GM18505 (cell line): Measurements from ENCODE around the gene ETV4.

Source experiments
- ATAC-seq: cut with Tn5 transposase; IDR thresholded peaks from one replicate; pipeline ENCODE4 v1.9.1; 2021; ENCODE audit not compliant: unreplicated experiment
- POLR2A ChIP-seq: IDR thresholded peaks from 4 replicates; pipeline ENCODE4 v1.6.1; 2011; ENCODE audit warnings: borderline replicate concordance; ENCODE audit not compliant: insufficient read depth, insufficient read length; ENCODE audit errors: extremely low read depth

Gene ETV4

DNA sequence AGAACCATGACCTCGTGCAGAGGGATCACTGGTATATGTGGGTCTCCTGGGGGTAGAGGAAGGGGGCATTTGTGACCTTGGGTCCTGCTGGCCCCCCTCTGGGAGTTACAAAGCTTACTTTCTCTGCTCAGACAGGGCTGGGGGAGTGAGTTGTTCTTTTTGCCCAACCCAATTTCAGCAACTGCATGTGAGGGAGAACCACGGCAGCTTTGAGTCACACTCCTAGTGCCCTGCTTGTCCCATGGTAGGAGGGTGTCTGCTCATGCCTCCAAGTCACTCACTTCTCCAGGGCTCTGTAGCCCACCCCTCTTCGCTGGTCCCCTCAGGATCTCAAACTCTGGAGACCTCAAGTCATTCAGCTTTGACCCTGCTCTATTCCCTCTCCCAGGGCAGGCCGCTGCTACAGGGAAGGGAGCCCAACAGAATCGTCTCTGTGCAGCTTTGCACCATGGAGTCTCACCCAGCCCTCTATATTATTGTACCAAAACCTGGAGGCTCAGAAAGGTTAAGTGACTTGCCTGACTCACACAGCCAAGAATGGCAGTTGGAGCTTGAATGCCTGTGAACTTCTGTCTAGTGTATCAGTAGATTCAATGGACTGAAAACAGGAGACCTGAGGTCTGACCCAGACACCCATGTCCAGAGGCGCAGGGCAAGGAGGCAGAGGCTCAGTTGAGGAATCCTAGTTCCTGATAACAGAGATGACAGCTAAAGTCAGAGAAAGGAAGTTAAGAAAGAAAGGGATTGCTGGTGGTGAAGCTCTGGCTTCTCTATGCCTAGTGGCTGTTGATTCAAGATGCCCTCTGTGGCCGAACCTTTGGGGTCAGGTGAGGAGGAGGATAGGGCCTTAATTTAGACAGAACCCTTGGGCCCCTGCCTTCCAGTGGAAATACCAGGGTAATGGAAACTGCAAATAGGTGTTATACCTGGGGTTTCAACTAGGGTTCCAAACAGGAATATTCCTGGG, 14.6 kb upstream of the ETV4 start:
- TF ChIP-seq POLR2A, result no peak

DNA sequence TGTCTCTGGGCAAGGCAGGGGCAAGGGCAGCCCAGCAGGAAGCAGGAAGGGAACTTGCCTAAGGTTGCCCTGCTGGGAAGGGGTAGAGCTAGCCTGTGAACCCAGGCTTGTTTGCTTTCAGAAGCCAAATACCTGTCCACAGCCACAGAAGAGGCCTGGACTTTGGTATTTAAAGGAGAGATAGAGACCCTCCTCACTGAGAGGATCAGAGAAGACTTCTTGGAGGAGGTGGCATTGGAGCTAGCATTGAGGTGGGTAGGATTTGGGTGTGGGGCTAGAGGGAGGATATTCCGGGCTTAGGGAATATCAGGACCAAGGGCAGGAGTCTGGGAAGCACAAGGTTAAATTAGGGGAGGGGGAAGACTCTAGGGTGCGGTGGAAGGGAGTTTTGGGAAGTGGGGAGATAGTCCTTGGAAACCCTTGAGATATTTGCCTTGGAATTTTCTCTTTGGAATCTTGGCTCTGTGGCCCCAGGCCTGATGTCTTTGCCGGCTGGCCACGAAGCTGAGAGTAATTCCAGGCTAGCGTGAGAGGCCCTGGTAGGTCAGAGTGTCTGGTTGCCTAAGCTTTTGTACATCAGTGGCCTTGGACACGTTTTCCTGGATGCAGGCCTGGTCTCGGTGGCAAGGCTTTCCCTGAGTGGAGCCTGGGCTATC, 13.1 kb upstream of the ETV4 start:
- ATAC-seq, result no peak

More for the DNA sequence above, 14.6 kb upstream of the ETV4 start:
- no peak for ATAC-seq

DNA sequence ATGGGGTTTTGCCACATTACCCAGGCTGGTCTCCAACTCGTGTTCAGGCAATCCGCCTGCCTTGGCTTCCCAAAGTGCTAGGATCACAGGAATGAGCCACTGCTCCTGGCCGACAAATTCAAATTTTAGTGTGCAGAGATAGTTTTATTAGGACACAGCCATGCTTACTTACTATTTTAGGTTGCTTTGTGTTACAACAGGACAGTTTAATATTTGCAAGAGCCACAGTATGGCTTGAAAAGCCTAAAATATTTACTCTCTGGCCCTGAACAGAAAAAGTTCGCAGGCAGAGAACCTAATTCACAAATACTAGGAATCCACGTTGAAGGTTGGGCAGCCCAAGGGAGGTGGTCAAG, 12.6 kb upstream of the ETV4 start:
- no peak for ATAC-seq
- no peak for TF ChIP-seq POLR2A

More for the DNA sequence above, 13.1 kb upstream of the ETV4 start:
- TF ChIP-seq POLR2A, result no peak

DNA sequence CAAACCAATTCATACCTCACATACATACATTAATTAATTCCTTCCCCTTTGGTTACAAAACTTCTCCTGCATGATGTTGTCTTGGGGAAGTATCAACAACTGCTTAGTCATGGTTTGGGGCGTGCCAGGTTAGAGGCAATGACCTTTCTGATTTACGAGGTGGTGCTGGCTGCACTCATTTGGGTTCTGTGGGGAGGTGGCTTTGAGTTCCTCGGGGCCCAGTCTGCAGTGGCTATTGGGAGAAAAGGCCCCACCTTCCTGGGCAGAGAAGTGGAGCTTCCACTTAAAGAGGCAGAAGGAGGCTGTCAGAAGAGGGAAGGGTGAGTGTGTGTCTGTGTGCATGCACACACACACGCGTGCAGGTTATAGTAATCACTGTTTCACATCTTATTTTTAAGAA, 10.2 kb upstream of the ETV4 start:
- no peak for TF ChIP-seq POLR2A
- no peak for ATAC-seq

DNA sequence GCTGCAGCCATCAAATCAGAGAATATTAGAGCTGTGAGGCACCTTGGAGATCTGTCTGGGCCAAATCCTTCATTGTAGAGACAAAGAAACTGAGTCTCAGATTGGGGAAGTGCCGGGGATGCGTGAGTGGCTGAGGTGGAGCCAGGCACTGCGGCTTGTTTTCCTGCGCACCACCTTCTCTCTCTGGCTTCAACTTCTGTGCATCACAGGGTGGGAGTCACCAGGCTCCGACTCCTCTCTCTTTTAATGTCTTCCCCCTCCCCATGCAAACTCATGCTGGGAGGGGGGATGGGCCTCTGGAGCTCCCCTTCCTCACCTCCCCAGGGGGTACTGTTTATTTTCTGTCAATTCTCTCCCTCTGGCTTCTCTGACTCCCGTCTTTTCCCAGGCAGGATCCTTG, 8.7 kb upstream of the ETV4 start:
- no peak for TF ChIP-seq POLR2A
- ATAC-seq, result no peak

DNA sequence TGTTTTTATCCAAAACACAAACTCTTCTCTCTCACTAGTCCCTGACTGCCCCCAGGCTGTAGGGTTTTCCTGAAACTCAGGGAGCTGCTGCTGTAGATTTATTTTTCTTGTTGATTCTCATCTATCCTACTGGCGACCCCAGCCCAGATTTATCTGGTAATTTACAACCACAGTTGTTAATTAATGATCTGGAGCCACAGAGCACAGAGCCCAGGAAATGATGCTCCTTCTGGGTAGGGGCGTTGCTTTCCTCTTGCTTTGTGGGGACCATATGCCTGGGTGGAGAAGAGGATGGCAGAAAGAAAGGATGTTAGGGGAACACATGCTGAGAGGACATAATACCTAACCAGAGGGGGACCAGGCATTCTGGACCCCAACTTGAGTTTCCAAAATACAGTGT, 7.4 kb upstream of the ETV4 start:
- ATAC-seq, result no peak
- TF ChIP-seq POLR2A, result no peak

DNA sequence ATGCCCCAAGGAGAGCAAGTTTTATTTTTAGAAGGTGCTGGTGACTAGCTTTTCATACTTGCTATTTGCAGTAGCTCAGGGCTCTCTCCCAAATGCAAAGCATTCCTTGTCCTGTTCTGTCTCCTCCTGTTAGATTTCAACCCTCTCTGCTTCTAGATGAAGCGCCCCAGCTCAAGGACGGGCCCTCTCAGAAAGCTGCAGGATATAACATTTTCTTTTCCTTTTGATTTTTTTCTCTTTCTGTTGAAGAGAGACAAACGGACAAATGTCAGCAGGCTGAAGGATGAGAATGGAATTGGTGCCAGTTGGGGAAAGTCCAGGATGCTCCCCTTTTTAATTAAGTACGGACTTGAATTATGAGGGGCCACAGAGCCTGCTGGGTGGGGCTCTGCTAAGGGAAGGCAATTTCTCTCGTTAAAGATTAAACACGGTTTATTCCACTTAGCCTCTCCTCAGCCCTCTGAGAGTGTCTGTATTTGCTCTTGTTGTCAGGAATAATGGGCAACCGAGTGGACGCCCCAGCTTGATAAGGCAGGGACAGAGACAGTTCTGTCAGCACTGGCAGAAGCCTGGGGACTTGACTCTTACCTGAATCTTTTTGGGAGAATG, 6.2 kb upstream of the ETV4 start:
- no peak for TF ChIP-seq POLR2A

DNA sequence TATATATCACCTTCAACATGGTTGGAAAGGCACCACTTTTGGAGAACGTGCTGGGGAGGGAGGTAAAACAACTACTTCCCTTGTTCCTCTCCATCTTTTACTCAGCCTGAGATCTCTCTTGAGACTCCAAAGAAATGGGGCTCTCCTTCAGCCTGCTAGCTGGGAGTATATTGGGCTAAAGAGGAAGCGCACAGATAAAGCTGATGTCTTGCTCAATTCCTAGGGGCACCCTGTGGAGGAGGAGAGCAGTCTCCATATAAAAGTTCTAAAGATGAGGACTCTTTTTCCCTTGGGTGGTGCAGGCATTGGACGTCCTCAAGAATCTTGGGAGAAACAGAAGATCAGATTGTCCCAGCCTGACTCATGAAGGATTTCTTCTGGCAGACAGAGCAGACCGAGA, 4.6 kb upstream of the ETV4 start:
- no peak for TF ChIP-seq POLR2A
- no peak for ATAC-seq

More for the DNA sequence above, 6.2 kb upstream of the ETV4 start:
- ATAC-seq, result no peak

DNA sequence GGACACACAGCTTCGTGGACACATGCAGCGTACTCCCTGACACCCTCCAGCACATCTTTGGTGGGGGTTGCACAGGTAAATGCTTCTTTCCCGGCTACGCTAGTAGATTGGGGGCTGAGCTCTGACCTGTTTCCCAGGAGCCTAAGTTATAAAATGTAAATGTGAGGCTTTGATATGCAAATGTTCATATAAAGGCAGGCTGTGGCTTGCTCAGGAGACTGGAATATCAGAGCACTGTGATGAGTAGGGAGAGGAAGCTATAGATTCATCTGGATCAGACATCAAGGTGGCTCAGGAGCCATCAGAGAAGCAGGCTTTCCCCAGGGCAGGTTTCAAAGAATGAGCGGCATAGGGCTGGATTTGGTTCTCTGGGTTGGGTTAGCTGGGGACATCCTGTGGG, 3.4 kb upstream of the ETV4 start:
- no peak for TF ChIP-seq POLR2A
- no peak for ATAC-seq

DNA sequence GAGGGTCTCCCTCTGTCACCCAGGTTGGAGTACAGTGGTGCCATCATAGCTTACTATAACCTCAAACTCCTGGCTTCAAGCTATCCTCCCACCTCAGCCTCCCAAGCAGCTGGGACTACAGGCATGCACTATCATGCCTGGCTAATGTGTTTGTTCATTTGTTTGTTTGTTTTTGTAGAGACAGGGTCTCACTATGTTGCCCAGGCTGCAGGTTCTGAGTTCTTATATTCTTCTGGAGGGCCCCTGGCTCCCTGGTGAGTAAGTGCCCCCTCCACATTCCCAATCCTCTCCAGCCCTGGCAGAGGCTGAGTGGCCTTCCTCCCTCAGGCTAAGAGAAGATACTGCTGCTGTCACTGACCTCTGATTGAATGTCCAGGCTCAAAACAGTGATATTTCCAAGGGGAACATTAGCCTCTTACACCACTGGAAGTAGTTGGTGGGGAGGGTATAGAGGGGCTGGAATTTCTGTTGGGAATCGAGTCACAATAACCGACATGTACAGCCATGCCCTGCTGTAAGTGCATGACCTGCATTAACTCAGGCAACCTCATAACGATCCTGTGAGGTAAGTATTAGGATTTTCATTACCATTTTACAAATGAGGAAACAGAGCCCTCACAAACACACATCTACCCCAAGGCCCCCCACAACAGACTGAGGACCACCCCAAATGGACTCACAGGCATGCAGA, 2.7 kb upstream of the ETV4 start:
- ATAC-seq, result no peak

DNA sequence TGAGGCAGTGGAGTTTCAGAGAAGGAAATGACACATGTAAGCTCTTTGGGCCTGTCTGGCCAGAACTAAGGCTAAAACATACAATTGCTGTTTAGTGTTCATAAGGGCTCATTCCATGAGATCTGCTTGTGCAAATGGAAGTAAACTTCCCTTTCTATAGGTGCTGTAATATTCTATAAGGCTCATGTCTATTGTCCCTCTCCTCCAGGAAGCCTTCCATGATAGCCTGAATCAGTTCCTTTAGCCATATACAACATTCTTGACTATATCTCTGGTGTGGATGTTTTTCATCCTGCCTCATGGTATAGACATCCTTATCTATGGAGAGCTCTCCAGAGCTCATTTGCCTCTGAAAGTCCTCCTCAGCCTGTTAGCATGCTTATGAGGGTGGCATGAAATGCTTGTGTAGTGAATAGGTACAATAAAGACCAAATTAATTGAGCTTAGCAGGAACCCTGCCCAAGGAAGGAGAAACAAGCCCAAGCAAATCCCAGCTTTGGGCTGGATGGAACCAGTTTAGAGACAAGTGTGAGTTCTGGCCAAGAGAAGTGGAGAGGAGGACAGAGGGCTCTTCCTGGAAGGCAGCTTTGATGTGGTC, 1.6 kb upstream of the ETV4 start:
- TF ChIP-seq POLR2A, result no peak
- no peak for ATAC-seq

More for the DNA sequence above, 2.7 kb upstream of the ETV4 start:
- no peak for TF ChIP-seq POLR2A

DNA sequence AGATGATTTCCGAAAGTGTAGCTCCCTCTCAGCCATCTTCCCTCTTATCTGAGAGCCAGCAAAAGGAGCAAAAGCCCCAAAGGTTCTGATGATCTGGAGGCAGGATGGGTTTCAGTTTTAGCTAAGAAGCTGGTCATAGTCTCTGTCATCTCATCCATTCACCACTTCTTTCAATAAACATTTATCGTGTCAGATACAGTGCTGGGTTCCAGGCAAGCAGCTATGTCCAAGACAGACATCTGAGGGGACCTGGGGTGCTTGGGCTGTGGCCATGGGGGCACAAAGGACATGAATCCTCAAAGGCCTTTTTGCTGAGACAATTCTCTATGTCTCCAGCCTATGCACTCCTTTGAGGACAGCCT, 1.0 kb upstream of the ETV4 start:
- ATAC-seq, result no peak
- TF ChIP-seq POLR2A, result no peak

DNA sequence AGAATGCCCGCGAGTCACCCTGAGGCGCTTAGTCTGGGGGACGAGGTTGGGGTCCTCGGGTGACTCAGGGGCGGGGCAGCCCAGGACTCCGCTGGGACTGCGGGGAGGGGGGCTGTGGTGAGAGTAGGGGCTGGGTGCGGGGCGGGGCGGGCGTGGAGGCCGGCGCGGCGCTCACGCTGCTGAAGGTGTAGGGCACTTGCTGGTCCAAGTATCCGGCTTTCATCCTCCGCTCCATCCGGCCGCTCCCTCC, 832 bp downstream of the ETV4 start:
- no peak for TF ChIP-seq POLR2A
- peak; percentile 24 for ATAC-seq
